Measurements from ENCODE around the gene IKBKG. TPM values are rescaled to one million over a fixed set of nuclear protein-coding genes. Genes with fewer than 3 reads are reported as not detected.

The IKBKG gene
- total and polyA plus RNA-seq, 2 of the 13 experiments (the other 11 are each of a cell fraction or from before 2014, with no cell fraction given), result 30.6 to 44.3 TPM

DNA sequence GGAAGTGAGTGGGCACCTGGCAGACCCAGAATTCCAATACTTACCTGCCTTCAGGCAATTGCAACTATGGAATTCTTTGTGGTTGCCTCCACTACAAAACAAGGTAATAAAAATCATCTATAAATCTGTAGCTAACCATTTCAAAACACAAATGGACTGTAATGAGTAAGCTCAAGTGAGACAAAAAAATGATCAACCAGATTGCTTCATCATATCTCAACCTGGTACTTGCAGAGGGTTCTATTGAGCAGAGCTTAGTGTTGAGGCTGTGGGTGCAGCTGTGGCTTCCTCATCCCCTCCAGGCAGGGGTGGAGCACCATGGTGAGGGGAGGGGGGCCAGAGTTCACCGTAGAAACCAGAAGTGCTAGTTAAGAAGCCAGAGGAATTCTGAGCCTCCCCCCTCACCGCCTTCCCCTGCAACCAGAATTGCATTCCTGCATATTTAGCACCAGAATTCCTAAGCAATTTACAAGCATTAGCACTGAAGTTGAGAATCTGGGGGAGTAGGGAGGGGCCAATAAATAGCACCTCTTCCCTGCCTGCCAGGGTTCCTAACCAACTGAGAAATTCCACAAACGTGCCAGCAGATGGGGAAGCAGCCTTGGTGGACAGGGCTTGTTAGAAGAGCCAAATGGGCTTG is 49.0 kb downstream of the IKBKG start:
- no peaks in the 10 kb centered on the region for H4K20me1 ChIP-seq (ENCODE audit: insufficient read depth, low read length)
- in situ Hi-C loops (cut with HindIII; ENCODE audit: extremely low pct_ligation_motif_present, low pct_unique_long_range_greater_than_20kb), result loop anchor here (25.0 kb wide), 1 partner anchor 241 kb away; the partner anchor contains the start of gene SMIM9
- intact Hi-C loops (cut with micrococcal nuclease; ENCODE audit: unreplicated experiment), result no loop called here

More for the DNA sequence above, 49.0 kb downstream of the IKBKG start:
- H3K4me1 ChIP-seq (ENCODE audit: insufficient read depth, low read length), result no peaks in the 10 kb centered on the region
- H3K27me3 ChIP-seq (ENCODE audit: control insufficient read depth in 1 of 2, insufficient read depth in 2 of 2, low read length in 2 of 2), result 0 out of 5 replicates have a peak, but pooled peaks cover 0 to 6% of the 10 kb centered on the region in 2 experiments
- no peaks in the 10 kb centered on the region for H3K79me2 ChIP-seq (ENCODE audit: insufficient read depth, low read length)
- FAIRE-seq (no peak), DNase-seq (ENCODE audit: low spot score) (no peak), ATAC-seq (no peak)
- no peaks in the 10 kb centered on the region for H3K36me3 ChIP-seq (replicated peaks in 1 of 2; ENCODE audit: control insufficient read depth in 1 of 2, insufficient read depth in 2 of 2, low read length in 2 of 2)
- CTCF ChIA-PET (ENCODE audit: low intra/inter-chr PET ratio, low total read pairs), result no interaction called here
- BruUV-seq (replicated peaks), result no TSS peak
- no peaks in the 10 kb centered on the region for H3K9me3 ChIP-seq (ENCODE audit: low read length)
- H3K4me3 ChIP-seq (replicated peaks in 1 of 3; ENCODE audit: insufficient read depth in 1 of 3, low read depth in 2 of 3, low read length in 3 of 3), result no peak overlapping the region
- 0% methylated on average over 2 of the region's 3 CpGs for WGBS (ENCODE audit: low lambda C conversion rate)
- no peak overlapping the region for H2AFZ ChIP-seq (ENCODE audit: low read length)
- POLR2A ChIA-PET, result no interaction called here
- H3K27ac ChIP-seq (ENCODE audit: extremely low read length, insufficient read depth, low read length), result no peak overlapping the region
- H3K4me2 ChIP-seq (ENCODE audit: low read depth, low read length), result no peak overlapping the region
- TF ChIP-seq IKZF5 (CRISPR knock-in tag; IDR thresholded peaks at IDR 0.05) (no peak), NFAT5 (CRISPR knock-in tag; IDR thresholded peaks at IDR 0.05) (no peak), PTBP1 (IDR thresholded peaks at IDR 0.05; ENCODE audit: low read depth, low read length, poor library complexity, severe bottlenecking) (no peak)
- H3K9ac ChIP-seq (ENCODE audit: insufficient read depth, low read depth, low read length), result no peak overlapping the region
